Loucy (cell line): ENCODE results near the gene HMCES.

Experiments
- H2AFZ ChIP-seq: fragments of 200-600 bp; sonication (generic); 2 replicates; pipeline ENCODE4 v1.6.0; 2016; ENCODE audit warnings: antibody characterized with exemption, mild to moderate bottlenecking, low read length, moderate library complexity
- H3F3A ChIP-seq: fragments of 200-600 bp; 2 replicates; pipeline ENCODE4 v1.6.0; 2016; ENCODE audit warnings: antibody characterized with exemption, low read depth, mild to moderate bottlenecking
- H3K27me3 ChIP-seq: fragments of 200-600 bp; sonication (generic); 2 replicates; pipeline ENCODE4 v1.6.1; 2014; ENCODE audit warnings: low read length, mild to moderate bottlenecking; ENCODE audit not compliant: insufficient read depth, poor library complexity, severe bottlenecking
- H3K36me3 ChIP-seq: fragments of 200-600 bp; sonication (generic); 2 replicates; pipeline ENCODE4 v1.6.1; 2016; ENCODE audit warnings: low read length; ENCODE audit not compliant: insufficient read depth
- H3K4me1 ChIP-seq: fragments of 200-600 bp; sonication (generic); 2 replicates; pipeline ENCODE4 v1.5.1; 2014; ENCODE audit warnings: low read length, mild to moderate bottlenecking; ENCODE audit not compliant: insufficient read depth, poor library complexity, severe bottlenecking
- H3K4me2 ChIP-seq: fragments of 200-600 bp; sonication (generic); 2 replicates; pipeline ENCODE4 v1.6.0; 2014; ENCODE audit warnings: antibody characterized with exemption, low read length, low read depth, mild to moderate bottlenecking; ENCODE audit not compliant: poor library complexity, severe bottlenecking
- H3K4me3 ChIP-seq: fragments of 200-600 bp; sonication (generic); 2 replicates; pipeline ENCODE4 v1.5.1; 2014; ENCODE audit warnings: low read length, mild to moderate bottlenecking, mixed read lengths; ENCODE audit not compliant: poor library complexity, severe bottlenecking
- H3K79me2 ChIP-seq: fragments of 200-600 bp; sonication (generic); 2 replicates; pipeline ENCODE4 v1.6.1; 2014; ENCODE audit warnings: low read length; ENCODE audit not compliant: insufficient read depth
- H3K9ac ChIP-seq: fragments of 200-600 bp; sonication (generic); 2 replicates; pipeline ENCODE4 v1.6.0; 2014; ENCODE audit warnings: mild to moderate bottlenecking, low read depth, low read length, moderate library complexity; ENCODE audit not compliant: poor library complexity, severe bottlenecking
- H3K9me2 ChIP-seq: fragments of 200-600 bp; sonication (generic); replicated peaks from 2 replicates; pipeline ENCODE4 v1.6.1; 2016; ENCODE audit warnings: low read depth, low read length, mixed read lengths
- H3K9me3 ChIP-seq: fragments of 200-600 bp; sonication (generic); 2 replicates; pipeline ENCODE4 v1.6.1; 2014; ENCODE audit warnings: mild to moderate bottlenecking, antibody characterized with exemption, low read length, low read depth; ENCODE audit not compliant: insufficient read depth
- H4K20me1 ChIP-seq: fragments of 200-600 bp; sonication (generic); 2 replicates; pipeline ENCODE4 v1.6.0; 2014; ENCODE audit warnings: antibody characterized with exemption, low read length, mild to moderate bottlenecking; ENCODE audit not compliant: insufficient read depth, poor library complexity, severe bottlenecking
- CTCF ChIP-seq: fragments of 200-600 bp; sonication (generic); conservative IDR thresholded peaks from 2 replicates; pipeline ENCODE4 v1.5.1; 2014; ENCODE audit warnings: mild to moderate bottlenecking, antibody characterized with exemption, low read length
- EZH2phosphoT487 ChIP-seq: fragments of 200-600 bp; IDR thresholded peaks from 2 replicates; pipeline ENCODE4 v1.6.1; 2018; ENCODE audit warnings: antibody characterized with exemption, mild to moderate bottlenecking, moderate library complexity, borderline replicate concordance

HMCES gene

GRCh38 chr3:129311054-129311902 is 32.6 kb downstream of the HMCES start:
- Histone ChIP-seq H3K36me3 (no peaks in the 10 kb centered on the region; the same call in 1 of the 2 replicates), H3K4me2 (no peak overlapping the region), H3K79me2 (peaks cover 27% of the 10 kb centered on the region), H3K9ac (no peak overlapping the region), H4K20me1 (peaks cover 27% of the 10 kb centered on the region), H3F3A (0 out of 2 replicates have a peak, but pooled peaks cover 5% of the 10 kb centered on the region), H2AFZ (no peak overlapping the region), H3K4me1 (peaks cover 23% of the 10 kb centered on the region), H3K4me3 (no peak overlapping the region), H3K9me3 (no peaks in the 10 kb centered on the region), H3K9me2 (no peaks in the 10 kb centered on the region), H3K27me3 (peaks cover 7% of the 10 kb centered on the region)
- TF ChIP-seq CTCF, result no peak

- Histone ChIP-seq H3K4me1 (peaks cover 32% of the 10 kb centered on the region), H3K36me3 (no peaks in the 10 kb centered on the region), H3K4me3 (no peak overlapping the region), H4K20me1 (peaks cover 27% of the 10 kb centered on the region), H3K79me2 (peaks cover 35% of the 10 kb centered on the region), H3K9me2 (no peaks in the 10 kb centered on the region), H3F3A (0 out of 2 replicates have a peak, but pooled peaks cover 5% of the 10 kb centered on the region), H2AFZ (no peak overlapping the region), H3K4me2 (no peak overlapping the region), H3K9me3 (no peaks in the 10 kb centered on the region), H3K9ac (no peak overlapping the region), H3K27me3 (peaks cover 7% of the 10 kb centered on the region)
- TF ChIP-seq EZH2phosphoT487 (no peak), CTCF (no peak)
These were observed 33.5 kb downstream of the HMCES start for GRCh38 chr3:129312021-129312639.

GRCh38 chr3:129312671-129313414 is 34.2 kb downstream of the HMCES start:
- H3K4me2 ChIP-seq, result peak overlapping the region; percentile 93
- H4K20me1 ChIP-seq, result peaks cover 27% of the 10 kb centered on the region
- peak overlapping the region; percentile 99 for H3K9ac ChIP-seq

More at GRCh38 chr3:129312671-129313414, 34.2 kb downstream of the HMCES start:
- H3K36me3 ChIP-seq, result no peaks in the 10 kb centered on the region
- no peak for TF ChIP-seq EZH2phosphoT487
- TF ChIP-seq CTCF, result no peak
- H3K27me3 ChIP-seq, result peaks cover 7% of the 10 kb centered on the region
- no peaks in the 10 kb centered on the region for H3K9me2 ChIP-seq
- peak overlapping the region; percentile 93 for H3K4me3 ChIP-seq
- no peak overlapping the region for H2AFZ ChIP-seq
- H3K4me1 ChIP-seq, result peaks cover 39% of the 10 kb centered on the region
- no peaks in the 10 kb centered on the region for H3K9me3 ChIP-seq
- H3F3A ChIP-seq, result 0 out of 2 replicates have a peak, but pooled peaks cover 5% of the 10 kb centered on the region
- H3K79me2 ChIP-seq, result peaks cover 42% of the 10 kb centered on the region
